Lower lobe of right lung (tissue), 2 donors: ENCODE data around the gene ELOVL7. TPM values are rescaled to one million over a fixed set of nuclear protein-coding genes. Genes with fewer than 3 reads are reported as not detected.
"Not testable (repeated sequence)": the region's sequence is repeated elsewhere in the genome, so short reads cannot be mapped to it uniquely, and the experiment has no call there.

ENCODE experiments used
- ATAC-seq, 2 donors: fragments of 200-7000 bp; cut with Tn5 transposase; one replicate each; pipeline ENCODE4 v1.9.1; 2020 to 2022; ENCODE audit warnings: mild to moderate bottlenecking in 2 of 2, moderate library complexity in 2 of 2
- DNase-seq: peaks from one replicate; pipeline ENCODE4 v3.0.0-alpha.2; 2020
- H3K27ac ChIP-seq: fragments of 200-600 bp; one replicate; pipeline ENCODE4 v1.8.0; 2022
- H3K27me3 ChIP-seq: fragments of 200-600 bp; one replicate; pipeline ENCODE4 v1.8.0; 2022; ENCODE audit warnings: low read depth
- H3K36me3 ChIP-seq: fragments of 200-600 bp; one replicate; pipeline ENCODE4 v1.8.0; 2022; ENCODE audit warnings: mild to moderate bottlenecking
- H3K4me1 ChIP-seq: fragments of 200-600 bp; one replicate; pipeline ENCODE4 v1.8.0; 2022
- H3K4me3 ChIP-seq: fragments of 200-600 bp; one replicate; pipeline ENCODE4 v1.8.0; 2022; ENCODE audit warnings: mild to moderate bottlenecking
- H3K9me3 ChIP-seq: fragments of 200-600 bp; one replicate; pipeline ENCODE4 v1.8.0; 2022
- CTCF ChIP-seq: fragments of 200-600 bp; IDR thresholded peaks from one replicate; pipeline ENCODE4 v1.8.0; 2022; ENCODE audit warnings: antibody characterized with exemption, mild to moderate bottlenecking
- intact Hi-C: fragments of 100-400 bp; cut with DNase I; formaldehyde crosslinking; loops from one replicate; pipeline ENCODE4 v1.11.0; 2022
- total RNA-seq: library from RNA; stranded (reverse); fragmentation: NEBNext Ultra II Directional; extraction: Animal tissue kit (Norgen Biotek cat#: 25700); gene quantifications from one replicate; pipeline ENCODE4 v1.2.1, GENCODE V29; 2021
- donor health status: DM: no; HTN: yes; CAD: no; lungs with severe emphysema.

Gene ELOVL7
- total RNA-seq, 1 donor from 2014 or later, result 5.8 TPM

GRCh38 chr5:60805463-60805862, 38.6 kb downstream of the ELOVL7 start:
- ATAC-seq (no peak), DNase-seq (no peak)
- no peaks in the 10 kb centered on the region for H3K27me3 ChIP-seq
- no peaks in the 10 kb centered on the region for H3K9me3 ChIP-seq
- TF ChIP-seq CTCF, result no peak
- H3K4me1 ChIP-seq, result no peaks in the 10 kb centered on the region
- H3K27ac ChIP-seq, result no peak overlapping the region
- H3K36me3 ChIP-seq, result no peaks in the 10 kb centered on the region
- intact Hi-C loops, result no loop called here
- H3K4me3 ChIP-seq, result no peak overlapping the region

- Histone ChIP-seq H3K36me3 (no peaks in the 10 kb centered on the region), H3K4me1 (no peaks in the 10 kb centered on the region), H3K4me3 (no peak overlapping the region), H3K27ac (no peak overlapping the region), H3K9me3 (no peaks in the 10 kb centered on the region), H3K27me3 (no peaks in the 10 kb centered on the region)
- ATAC-seq (no peak), DNase-seq (no peak)
- TF ChIP-seq CTCF, result no peak
- intact Hi-C loops, result no loop called here
Observed at GRCh38 chr5:60803712-60804111, 40.4 kb downstream of the ELOVL7 start.

- Histone ChIP-seq H3K4me1 (no peaks in the 10 kb centered on the region), H3K27me3 (no peaks in the 10 kb centered on the region), H3K4me3 (no peak overlapping the region), H3K27ac (no peak overlapping the region), H3K9me3 (no peaks in the 10 kb centered on the region), H3K36me3 (no peaks in the 10 kb centered on the region)
- no peak for DNase-seq
- ATAC-seq, result no peak
- intact Hi-C loops, result no loop called here
- TF ChIP-seq CTCF, result no peak
Observed at GRCh38 chr5:60802986-60803385, 41.1 kb downstream of the ELOVL7 start.

GRCh38 chr5:60802226-60802625, 41.8 kb downstream of the ELOVL7 start:
- DNase-seq (no peak), ATAC-seq (no peak)
- no peak overlapping the region for H3K4me3 ChIP-seq
- H3K36me3 ChIP-seq, result no peaks in the 10 kb centered on the region
- no peaks in the 10 kb centered on the region for H3K4me1 ChIP-seq
- H3K27ac ChIP-seq, result no peak overlapping the region
- intact Hi-C loops, result no loop called here
- H3K9me3 ChIP-seq, result no peaks in the 10 kb centered on the region
- TF ChIP-seq CTCF, result no peak
- no peaks in the 10 kb centered on the region for H3K27me3 ChIP-seq

GRCh38 chr5:60797482-60798153, 46.5 kb downstream of the ELOVL7 start:
- TF ChIP-seq CTCF, result no peak
- H3K4me1 ChIP-seq, result no peaks in the 10 kb centered on the region
- no peak for ATAC-seq
- H3K9me3 ChIP-seq, result no peaks in the 10 kb centered on the region
- no peaks in the 10 kb centered on the region for H3K27me3 ChIP-seq
- intact Hi-C loops, result no loop called here
- no peak for DNase-seq
- H3K27ac ChIP-seq, result no peak overlapping the region
- H3K4me3 ChIP-seq, result no peak overlapping the region
- H3K36me3 ChIP-seq, result no peaks in the 10 kb centered on the region

- ATAC-seq, H3K4me3 ChIP-seq, H3K4me1 ChIP-seq, H3K27me3 ChIP-seq, DNase-seq, intact Hi-C loops, H3K9me3 ChIP-seq, H3K36me3 ChIP-seq, H3K27ac ChIP-seq: not testable (repeated sequence)
Observed at GRCh38 chr5:60795424-60795950, 48.6 kb downstream of the ELOVL7 start.
